Neutrophil (primary cell): ENCODE data around the gene NAA60.

Source experiments
- H3K27ac ChIP-seq: fragments of 200-600 bp; sonication (generic); 2 replicates; pipeline ENCODE4 v1.5.1; 2016; ENCODE audit warnings: mild to moderate bottlenecking, moderate library complexity
- H3K27me3 ChIP-seq: fragments of 200-600 bp; sonication (generic); 2 replicates; pipeline ENCODE4 v1.6.0; 2016; ENCODE audit warnings: mild to moderate bottlenecking
- H3K36me3 ChIP-seq: fragments of 200-600 bp; sonication (generic); 2 replicates; pipeline ENCODE4 v1.5.1; 2017
- H3K4me1 ChIP-seq, 2 experiments: fragments of 200-600 bp in 1 of 2; sonication (generic) in 1 of 2; 1 replicate in 1 of 2; 2 replicates in 1 of 2; pipeline versions ENCODE4 v1.5.1 to v1.6.1; 2013 to 2016; ENCODE audit warnings: low read depth in 1 of 2, low read length in 1 of 2, mild to moderate bottlenecking in 1 of 2, moderate library complexity in 1 of 2; ENCODE audit not compliant: control insufficient read depth in 1 of 2, insufficient read depth in 1 of 2
- H3K4me3 ChIP-seq, 2 experiments: fragments of 200-600 bp in 1 of 2; sonication (generic) in 1 of 2; 1 replicate in 1 of 2; 2 replicates in 1 of 2; pipeline ENCODE4 v1.5.1; 2013 to 2016; ENCODE audit warnings: low read depth in 1 of 2, low read length in 1 of 2, mild to moderate bottlenecking in 1 of 2, moderate library complexity in 1 of 2
- H3K9me3 ChIP-seq: fragments of 200-600 bp; sonication (generic); 2 replicates; pipeline ENCODE4 v1.5.1; 2016
- CTCF ChIP-seq: fragments of 200-600 bp; sonication (generic); IDR thresholded peaks from 2 replicates; pipeline ENCODE4 v1.5.1; 2016; ENCODE audit warnings: antibody characterized with exemption

The NAA60 gene

GRCh38 chr16:3530371-3530914, 87.0 kb downstream of the NAA60 start:
- no peaks in the 10 kb centered on the region for H3K4me1 ChIP-seq
- no peak overlapping the region for H3K27ac ChIP-seq
- H3K4me3 ChIP-seq: no peak overlapping the region
- no peaks in the 10 kb centered on the region for H3K9me3 ChIP-seq
- no peaks in the 10 kb centered on the region for H3K36me3 ChIP-seq
- no peaks in the 10 kb centered on the region for H3K27me3 ChIP-seq
- TF ChIP-seq CTCF: no peak

GRCh38 chr16:3532741-3533140, 89.3 kb downstream of the NAA60 start:
- no peak for TF ChIP-seq CTCF
- no peaks in the 10 kb centered on the region for H3K36me3 ChIP-seq

GRCh38 chr16:3534126-3534525, 90.6 kb downstream of the NAA60 start:
- no peak for TF ChIP-seq CTCF
- H3K4me3 ChIP-seq: no peak overlapping the region
- no peaks in the 10 kb centered on the region for H3K36me3 ChIP-seq
- no peaks in the 10 kb centered on the region for H3K4me1 ChIP-seq
- H3K27me3 ChIP-seq: no peaks in the 10 kb centered on the region
- H3K9me3 ChIP-seq: no peaks in the 10 kb centered on the region
- no peak overlapping the region for H3K27ac ChIP-seq

More at GRCh38 chr16:3532741-3533140, 89.3 kb downstream of the NAA60 start:
- Histone ChIP-seq H3K27me3 (no peaks in the 10 kb centered on the region), H3K4me1 (no peaks in the 10 kb centered on the region), H3K27ac (no peak overlapping the region), H3K9me3 (no peaks in the 10 kb centered on the region), H3K4me3 (no peak overlapping the region)

GRCh38 chr16:3536271-3536731, 92.8 kb downstream of the NAA60 start:
- Histone ChIP-seq H3K36me3 (no peaks in the 10 kb centered on the region), H3K27me3 (no peaks in the 10 kb centered on the region), H3K4me1 (no peaks in the 10 kb centered on the region), H3K27ac (no peak overlapping the region), H3K9me3 (no peaks in the 10 kb centered on the region), H3K4me3 (no peak overlapping the region)
- no peak for TF ChIP-seq CTCF
